ENCODE results near the gene ABLIM1.

Gene ABLIM1

DNA sequence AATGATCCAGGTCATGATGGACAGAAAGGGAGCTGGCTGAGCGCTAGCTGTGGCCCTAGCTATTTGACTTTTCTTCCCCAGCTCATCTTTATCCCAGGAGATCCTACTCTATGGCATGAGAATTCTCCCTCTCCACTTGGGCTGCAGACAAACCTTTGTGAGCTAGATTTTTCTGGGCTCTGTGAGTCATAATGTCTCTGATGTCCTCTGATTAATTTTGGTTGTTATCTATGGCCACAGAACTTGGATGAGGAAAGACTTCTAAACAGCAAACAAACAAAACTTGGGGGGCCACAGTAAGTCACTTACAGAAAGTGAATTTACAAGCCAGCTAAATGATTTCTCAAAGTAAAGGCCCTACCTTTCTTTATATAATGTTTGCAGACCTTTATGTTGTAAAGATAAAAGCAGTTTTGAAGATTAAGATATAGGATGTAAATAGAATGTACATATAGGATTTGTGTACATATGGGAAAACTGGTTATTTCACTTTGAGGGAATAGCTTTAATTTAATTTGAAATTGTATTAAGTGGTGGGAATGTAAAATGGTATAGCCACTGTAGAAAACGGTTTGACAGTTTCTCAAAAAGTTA lies 10.4 kb downstream of the ABLIM1 start:
- no peak for DNase-seq (ENCODE audit: low spot score)

DNA sequence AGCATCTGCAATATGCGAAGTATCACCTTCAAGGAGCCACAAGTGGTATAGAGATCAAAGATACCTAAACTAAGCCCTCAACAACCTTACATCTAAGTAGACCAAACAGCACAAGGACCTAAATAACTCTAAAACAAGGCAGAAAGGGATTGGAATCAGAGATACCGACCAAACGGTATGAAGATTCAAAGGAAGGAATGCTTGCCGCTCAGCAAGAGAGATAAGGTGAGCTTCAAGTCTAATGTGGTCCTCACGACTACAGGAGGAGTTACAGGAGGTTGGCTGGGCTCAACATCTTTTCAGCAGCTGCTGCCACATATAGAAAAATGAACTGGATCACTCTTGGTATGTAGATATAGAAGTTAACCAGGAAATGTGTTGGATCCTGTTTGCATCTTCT lies 11.6 kb downstream of the ABLIM1 start:
- DNase-seq (ENCODE audit: low spot score) = no peak

DNA sequence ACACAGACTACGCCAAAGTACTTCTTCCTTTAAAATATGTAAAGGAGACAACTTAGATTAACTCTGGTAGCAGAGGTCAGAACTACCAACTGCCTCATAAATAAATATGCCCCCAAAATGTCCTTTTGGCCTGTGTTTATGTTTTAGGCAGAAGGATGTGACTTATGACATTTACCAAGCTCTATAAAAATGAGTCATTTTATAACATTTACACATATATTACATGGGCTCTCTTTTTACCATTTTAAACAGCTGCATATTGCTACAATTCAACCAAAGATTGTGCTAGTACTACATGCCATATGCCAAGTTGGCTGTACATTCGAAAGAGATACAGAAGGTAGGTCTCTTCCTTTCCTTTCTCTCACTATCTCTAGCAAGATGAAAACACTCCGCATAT lies 12.4 kb downstream of the ABLIM1 start:
- DNase-seq (ENCODE audit: low spot score) = no peak

GRCh38 chr10:114643158-114643557 lies 14.9 kb downstream of the ABLIM1 start:
- no peak for DNase-seq (ENCODE audit: low spot score)

DNA sequence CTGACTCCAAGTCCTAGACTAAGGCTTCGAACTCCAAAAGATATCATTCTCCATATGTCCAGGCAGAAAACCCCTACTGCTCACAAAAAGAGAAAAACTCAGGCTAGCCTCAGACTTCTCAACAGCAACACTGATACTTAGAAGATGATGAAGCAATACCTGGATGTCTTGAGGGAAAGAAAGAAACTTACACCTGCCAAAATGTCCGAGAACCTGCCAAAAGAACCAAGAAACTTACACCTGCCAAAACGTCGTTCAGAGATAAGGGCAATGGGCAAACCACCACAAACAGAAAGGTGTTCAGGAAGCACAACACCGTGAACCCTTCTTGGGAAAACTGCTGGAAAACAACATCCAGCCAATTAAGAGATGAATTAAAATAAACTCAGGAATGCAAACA lies 15.3 kb downstream of the ABLIM1 start:
- DNase-seq (ENCODE audit: low spot score) = no peak

- peak; percentile 56 for DNase-seq (ENCODE audit: low spot score)
These were observed 19.1 kb downstream of the ABLIM1 start for GRCh38 chr10:114638821-114639625.

DNA sequence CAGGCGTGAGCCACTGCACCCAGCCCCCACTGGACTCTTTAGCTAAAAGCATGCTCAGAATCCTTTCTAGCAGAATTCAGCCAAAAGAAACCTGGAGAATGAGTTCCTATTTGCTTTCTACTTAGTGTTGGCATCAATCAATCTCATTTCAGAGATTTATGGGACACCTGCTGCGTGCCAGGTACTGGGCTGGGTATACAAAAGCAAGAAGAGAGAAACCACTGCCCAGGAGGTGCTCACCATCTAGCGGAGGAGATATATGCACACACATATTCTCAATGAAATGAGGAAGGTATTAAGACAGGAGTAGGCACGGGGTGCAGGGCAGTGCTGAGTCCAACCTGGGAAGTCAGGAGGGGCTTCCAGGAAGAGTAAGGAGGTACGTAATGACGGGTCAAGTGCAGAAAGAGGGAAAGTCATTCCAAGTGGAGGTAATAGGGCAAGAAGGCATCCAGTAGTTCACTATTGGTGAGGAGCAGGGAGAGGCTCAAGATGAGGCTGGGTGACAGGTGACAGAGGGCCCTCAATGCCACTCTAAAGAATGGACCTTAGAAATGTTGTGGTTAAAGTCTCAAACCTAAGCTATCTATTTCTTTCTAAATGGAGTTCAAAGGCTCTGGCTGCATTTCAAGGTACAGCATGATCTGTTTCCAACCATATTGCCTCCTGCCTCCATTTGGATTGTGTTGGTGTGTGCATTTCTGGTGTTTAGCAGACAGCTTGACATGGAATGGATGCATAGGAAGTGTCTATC lies 22.1 kb downstream of the ABLIM1 start:
- DNase-seq (ENCODE audit: low spot score) = no peak

DNA sequence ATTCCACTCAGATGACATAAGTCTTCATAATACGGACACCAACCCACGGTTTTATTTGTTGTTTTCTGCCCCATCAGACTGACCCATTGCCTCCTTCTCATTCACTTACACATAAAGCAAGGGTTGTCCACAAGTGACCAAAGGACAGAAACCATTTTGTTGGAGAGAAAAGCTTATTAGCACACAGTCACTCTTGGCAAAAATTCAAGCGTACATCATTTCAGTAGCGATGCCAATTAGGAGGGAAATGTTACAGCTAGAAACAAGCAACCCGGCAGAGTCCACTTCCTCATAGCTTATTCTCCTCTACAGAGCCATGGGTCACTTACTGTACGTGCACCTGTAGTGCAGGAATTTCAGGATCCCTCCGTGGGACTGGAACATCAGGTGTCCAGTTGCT lies 23.0 kb downstream of the ABLIM1 start:
- no peak for DNase-seq (ENCODE audit: low spot score)

DNA sequence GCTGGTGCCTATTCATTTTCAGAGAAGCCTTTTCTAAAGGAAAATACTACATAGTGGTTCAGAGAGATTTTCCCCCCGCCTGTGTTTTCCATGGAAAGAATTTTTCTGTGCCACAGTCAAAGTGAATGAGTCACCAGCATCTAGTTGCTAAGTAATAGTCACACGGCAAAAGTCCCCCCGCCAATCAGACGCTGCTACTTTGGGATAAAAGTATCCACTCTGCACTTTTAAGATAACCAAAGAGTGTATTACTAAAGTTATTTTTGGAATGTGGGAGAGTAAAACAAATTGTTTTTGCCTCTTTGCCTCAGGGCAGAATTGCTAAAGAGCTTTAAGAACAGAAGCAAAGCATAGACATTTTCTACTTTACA lies 23.5 kb downstream of the ABLIM1 start:
- DNase-seq (ENCODE audit: low spot score) = peak; percentile 80

- DNase-seq (ENCODE audit: low spot score) = peak; percentile 83
These were observed 25.0 kb downstream of the ABLIM1 start for GRCh38 chr10:114632869-114633715.

DNA sequence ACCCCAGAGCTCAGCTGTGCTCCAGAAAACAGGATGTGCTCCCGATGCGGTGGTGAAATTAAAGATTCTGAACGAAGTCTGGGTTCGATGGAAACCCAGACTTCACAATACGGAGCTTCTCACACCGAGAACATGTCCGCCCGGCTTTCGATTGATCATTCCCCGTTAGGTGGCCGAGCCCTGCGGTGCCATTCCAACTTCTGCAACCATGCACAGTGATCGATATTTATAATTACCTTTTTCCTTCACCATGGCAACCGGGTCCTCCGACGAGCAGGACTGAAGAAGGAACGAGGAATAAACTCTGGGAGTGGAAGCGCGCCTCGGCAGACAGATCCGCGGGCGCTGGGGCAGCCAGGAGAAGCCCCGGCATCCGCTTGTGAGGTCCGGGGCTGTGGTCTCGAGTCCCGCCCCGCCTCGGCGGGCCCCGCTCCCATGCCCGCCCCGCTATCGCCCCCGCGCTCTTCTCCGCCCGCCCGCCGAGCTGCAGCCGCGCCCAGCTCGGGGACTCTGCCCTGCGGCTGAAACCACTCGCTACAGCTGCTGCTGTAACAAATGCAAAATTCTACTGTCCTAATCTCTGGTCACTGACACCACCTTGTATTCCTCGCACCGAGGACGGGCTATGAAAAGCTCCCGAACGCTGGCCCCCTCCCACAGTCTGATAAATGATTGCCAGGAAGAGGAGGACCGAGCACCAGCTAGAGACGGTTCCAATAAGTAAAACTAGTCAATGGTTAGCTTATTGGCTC lies 26.2 kb downstream of the ABLIM1 start:
- peak; percentile 54 for DNase-seq (ENCODE audit: low spot score)

GRCh38 chr10:114631090-114631665 lies 26.9 kb downstream of the ABLIM1 start:
- DNase-seq (ENCODE audit: low spot score) = no peak

DNA sequence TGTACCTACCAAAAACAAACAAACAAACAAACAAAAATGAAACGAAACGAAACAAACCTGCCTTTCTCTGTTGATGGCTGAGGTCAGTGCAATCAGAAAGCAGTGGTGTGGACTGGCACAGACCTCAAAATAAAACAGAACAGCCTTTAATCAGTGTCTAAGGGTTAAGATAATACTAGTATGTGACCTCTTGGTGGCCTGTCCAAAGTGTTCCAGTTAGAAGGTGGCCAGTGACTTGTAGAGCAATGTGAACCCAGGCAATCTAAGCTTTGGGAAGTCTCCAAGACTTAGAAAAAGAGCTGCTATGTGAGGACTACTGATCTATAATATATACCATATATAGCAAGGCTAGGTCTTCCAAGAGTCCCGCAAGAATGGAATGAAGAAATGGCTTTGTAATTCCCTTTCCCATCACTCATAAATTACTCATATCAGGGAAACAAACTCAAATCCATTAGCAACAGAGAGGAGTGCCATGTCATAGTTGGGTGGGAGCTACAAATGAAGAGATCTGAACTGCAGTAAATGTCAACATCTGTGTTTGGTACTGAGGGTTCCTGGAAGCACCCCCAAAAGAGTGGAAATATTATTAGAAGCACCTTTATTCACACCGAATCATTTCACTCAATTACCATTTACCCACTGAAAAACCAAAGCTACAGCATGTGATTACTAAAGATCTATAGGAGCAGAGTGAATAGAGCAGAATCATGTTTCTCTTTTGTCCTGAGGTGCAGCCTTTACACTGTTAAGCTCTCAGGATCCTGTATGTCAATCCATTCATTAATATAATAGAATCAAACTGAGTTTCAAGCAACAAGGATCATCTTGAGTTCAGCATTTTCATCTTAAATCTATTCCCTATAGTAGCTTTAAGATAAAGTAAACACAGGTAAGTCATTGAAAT lies 28.0 kb downstream of the ABLIM1 start:
- no peak for DNase-seq (ENCODE audit: low spot score)

DNA sequence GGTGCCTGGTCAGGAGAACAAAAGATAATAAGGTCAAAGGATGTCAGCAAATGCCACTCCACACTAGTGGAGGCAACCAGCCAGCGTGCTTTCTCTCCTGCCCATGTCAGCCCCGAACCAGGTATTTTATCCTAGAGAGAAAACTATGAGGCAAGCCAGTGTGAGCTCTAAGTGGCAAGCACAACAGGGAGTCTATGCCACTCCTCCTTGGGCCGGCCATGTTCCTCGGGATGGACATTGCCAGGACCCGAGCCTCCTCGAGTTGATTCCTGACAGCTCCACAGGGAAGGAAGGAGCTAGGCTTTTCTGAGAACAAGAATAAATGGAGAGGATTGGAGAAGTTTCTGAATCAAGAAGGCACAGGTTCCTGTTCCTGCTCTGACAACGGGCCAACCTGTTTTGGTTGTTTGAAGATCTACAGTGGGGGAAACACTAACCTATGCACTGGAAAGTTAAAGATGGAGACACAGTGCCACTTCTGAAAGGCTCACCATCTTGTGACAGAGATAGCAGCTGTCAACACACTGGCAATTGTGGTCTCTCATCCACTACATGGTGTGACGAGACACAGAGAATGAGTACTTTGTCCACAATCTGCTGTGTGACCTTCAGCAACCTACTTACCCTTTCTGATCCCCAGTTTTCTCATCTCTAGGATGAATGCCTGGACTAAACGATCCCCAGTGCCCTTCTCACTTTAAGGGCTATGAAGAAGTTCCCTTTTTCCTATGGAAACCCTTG lies 28.8 kb downstream of the ABLIM1 start:
- DNase-seq (ENCODE audit: low spot score) = no peak

GRCh38 chr10:114628106-114628505 lies 30.0 kb downstream of the ABLIM1 start:
- no peak for DNase-seq (ENCODE audit: low spot score)

GRCh38 chr10:114626841-114627240 lies 31.2 kb downstream of the ABLIM1 start:
- no peak for DNase-seq (ENCODE audit: low spot score)

DNA sequence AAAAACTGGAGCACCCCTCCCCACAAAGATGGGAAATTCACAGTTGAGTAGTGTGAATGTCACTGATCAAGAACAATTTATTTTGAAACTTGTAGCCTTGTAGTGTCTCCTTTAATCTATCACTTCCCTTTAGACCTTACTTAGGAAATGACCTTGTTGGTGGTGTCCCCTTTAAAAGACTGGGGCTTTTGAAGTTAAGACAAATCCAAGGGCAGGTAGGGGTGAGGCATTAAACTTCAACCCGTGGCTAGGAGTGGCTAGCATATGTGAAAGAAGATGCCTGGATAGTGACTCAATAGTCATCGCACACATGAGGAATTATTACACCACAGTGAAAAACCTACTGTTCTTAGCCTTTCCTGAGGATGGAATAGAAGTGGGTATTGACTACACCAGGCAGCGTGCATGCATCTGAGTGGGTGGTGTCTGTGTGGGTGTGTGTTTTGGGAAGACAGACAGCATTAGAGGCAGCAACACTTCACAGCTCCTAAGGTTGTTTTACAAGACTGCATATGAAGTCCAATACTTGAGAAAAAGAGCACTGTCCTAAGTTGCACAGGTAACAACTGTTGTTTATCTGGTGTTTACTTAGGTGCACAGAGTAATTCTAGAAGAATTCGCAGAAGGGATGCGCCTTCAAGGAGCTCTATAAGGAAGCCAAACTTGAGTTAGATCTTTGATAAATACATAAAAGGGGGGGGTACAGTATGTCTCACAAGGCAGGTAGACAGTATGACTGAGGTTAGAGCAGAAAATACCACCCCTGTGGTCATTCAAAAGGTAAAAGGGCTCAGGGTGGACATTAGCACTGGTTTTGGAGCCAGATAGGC lies 32.9 kb downstream of the ABLIM1 start:
- DNase-seq (ENCODE audit: low spot score) = no peak

- DNase-seq (ENCODE audit: low spot score) = no peak
These were observed 33.7 kb downstream of the ABLIM1 start for GRCh38 chr10:114624422-114624821.
